OCI-LY3 (cell line): ENCODE results near the gene SLN.

Source experiments
- H2AFZ ChIP-seq: fragments of 200-600, 300-600 bp; shearing (Covaris generic); 2 replicates; pipeline ENCODE4 v1.6.0; 2014; ENCODE audit warnings: antibody characterized with exemption, low read depth, low read length
- H3K27ac ChIP-seq: fragments of 200-600, 300-600 bp; sonication (generic); 2 replicates; pipeline ENCODE4 v1.5.1; 2014; ENCODE audit warnings: mild to moderate bottlenecking, low read length, moderate library complexity, mixed read lengths
- H3K27me3 ChIP-seq: fragments of 200-600, 300-600 bp; sonication (generic); 2 replicates; pipeline ENCODE4 v1.6.1; 2014; ENCODE audit warnings: low read depth, low read length, mixed read lengths
- H3K36me3 ChIP-seq: fragments of 200-600, 300-600 bp; sonication (generic); replicated peaks from 2 replicates; pipeline ENCODE3; 2014; ENCODE audit warnings: low read depth, low read length, mixed read lengths
- H3K4me1 ChIP-seq: fragments of 300-600, 200-600 bp; sonication (generic); 2 replicates; pipeline ENCODE4 v1.6.1; 2014; ENCODE audit warnings: low read length, mixed read lengths
- H3K4me2 ChIP-seq: fragments of 200-600, 300-600 bp; sonication (generic); 2 replicates; pipeline ENCODE4 v1.6.1; 2014; ENCODE audit warnings: low read length, mixed read lengths
- H3K4me3 ChIP-seq: fragments of 300-600, 200-600 bp; sonication (generic); 2 replicates; pipeline ENCODE4 v1.5.1; 2014; ENCODE audit warnings: antibody characterized with exemption, mild to moderate bottlenecking, low read length, moderate library complexity
- H3K79me2 ChIP-seq: fragments of 300-600, 200-600 bp; shearing (Covaris generic); 2 replicates; pipeline ENCODE4 v1.6.1; 2014; ENCODE audit warnings: mild to moderate bottlenecking, low read length, mixed read lengths
- H3K9ac ChIP-seq: fragments of 300-600, 200-600 bp; shearing (Covaris generic); 2 replicates; pipeline ENCODE4 v1.6.0; 2014; ENCODE audit warnings: mild to moderate bottlenecking, low read length, moderate library complexity
- H3K9me3 ChIP-seq: fragments of 200-600, 300-600 bp; shearing (Covaris generic); 2 replicates; pipeline ENCODE4 v1.6.1; 2014; ENCODE audit warnings: low read length, mixed read lengths; ENCODE audit not compliant: insufficient read depth
- H4K20me1 ChIP-seq: fragments of 200-600, 300-600 bp; sonication (generic); 2 replicates; pipeline ENCODE4 v1.6.1; 2016; ENCODE audit warnings: low read length, mixed read lengths; ENCODE audit not compliant: insufficient read depth
- CTCF ChIP-seq: fragments of 200-600, 300-600 bp; sonication (generic); IDR thresholded peaks from 2 replicates; pipeline ENCODE4 v1.5.1; 2014; ENCODE audit warnings: antibody characterized with exemption, low read length, low read depth
- EZH2phosphoT487 ChIP-seq: fragments of 200-600 bp; shearing (Covaris generic); IDR thresholded peaks from 2 replicates; pipeline ENCODE4 v1.6.1; 2018; ENCODE audit warnings: antibody characterized with exemption, mixed run types, low read depth

SLN gene

GRCh38 chr11:107713009-107713408 lies 1.2 kb upstream of the SLN start:
- no peaks in the 10 kb centered on the region for H4K20me1 ChIP-seq

GRCh38 chr11:107710301-107710700 lies 1.6 kb downstream of the SLN start:
- Histone ChIP-seq H3K4me2 (no peak overlapping the region), H3K36me3 (no peaks in the 10 kb centered on the region), H2AFZ (no peak overlapping the region), H3K27me3 (no peaks in the 10 kb centered on the region), H3K9ac (no peak overlapping the region), H3K4me1 (peaks cover 6% of the 10 kb centered on the region), H4K20me1 (no peaks in the 10 kb centered on the region), H3K27ac (no peak overlapping the region), H3K9me3 (no peaks in the 10 kb centered on the region), H3K4me3 (no peak overlapping the region), H3K79me2 (no peaks in the 10 kb centered on the region)
- TF ChIP-seq EZH2phosphoT487 (no peak), CTCF (no peak)

More at GRCh38 chr11:107713009-107713408, 1.2 kb upstream of the SLN start:
- Histone ChIP-seq H3K79me2 (no peaks in the 10 kb centered on the region), H3K36me3 (no peaks in the 10 kb centered on the region), H3K4me3 (no peak overlapping the region), H3K27me3 (no peaks in the 10 kb centered on the region), H3K9me3 (no peaks in the 10 kb centered on the region), H3K4me2 (peak overlapping the region; percentile 22; the same call in 1 of the 2 replicates), H3K9ac (no peak overlapping the region), H2AFZ (no peak overlapping the region), H3K27ac (no peak overlapping the region), H3K4me1 (peaks cover 6% of the 10 kb centered on the region)
- TF ChIP-seq CTCF (no peak), EZH2phosphoT487 (no peak)

- Histone ChIP-seq H3K4me1 (peaks cover 6% of the 10 kb centered on the region), H3K4me2 (no peak overlapping the region), H3K79me2 (no peaks in the 10 kb centered on the region), H4K20me1 (no peaks in the 10 kb centered on the region), H3K27me3 (no peaks in the 10 kb centered on the region), H3K9me3 (no peaks in the 10 kb centered on the region), H3K36me3 (no peaks in the 10 kb centered on the region), H3K9ac (no peak overlapping the region), H3K27ac (no peak overlapping the region), H3K4me3 (no peak overlapping the region), H2AFZ (no peak overlapping the region)
- TF ChIP-seq CTCF = no peak
- TF ChIP-seq EZH2phosphoT487 = no peak
Observed at GRCh38 chr11:107708792-107709191, 3.1 kb downstream of the SLN start.

- no peak overlapping the region for H3K9ac ChIP-seq
- H3K27ac ChIP-seq = no peak overlapping the region
- H3K36me3 ChIP-seq = no peaks in the 10 kb centered on the region
- H3K9me3 ChIP-seq = no peaks in the 10 kb centered on the region
- no peaks in the 10 kb centered on the region for H3K27me3 ChIP-seq
- H3K79me2 ChIP-seq = no peaks in the 10 kb centered on the region
- H3K4me3 ChIP-seq = no peak overlapping the region
- H2AFZ ChIP-seq = no peak overlapping the region
- TF ChIP-seq EZH2phosphoT487 = no peak
- no peak for TF ChIP-seq CTCF
- no peaks in the 10 kb centered on the region for H4K20me1 ChIP-seq
- no peak overlapping the region for H3K4me2 ChIP-seq
- H3K4me1 ChIP-seq = peaks cover 2% of the 10 kb centered on the region
Observed at GRCh38 chr11:107707807-107708206, 4.0 kb downstream of the SLN start.
